PC-9 (cell line): ENCODE data around the gene ZNF282.

Experiments used
- CTCF ChIP-seq: fragments of 200-600 bp; sonication (generic); conservative IDR thresholded peaks from 2 replicates; pipeline ENCODE4 v1.6.1; 2017; ENCODE audit warnings: mixed run types, antibody characterized with exemption, mild to moderate bottlenecking, moderate library complexity
- EZH2 ChIP-seq: fragments of 200-600 bp; sonication (generic); IDR thresholded peaks from 2 replicates; pipeline ENCODE4 v1.8.0; 2017; ENCODE audit warnings: antibody characterized with exemption, low read depth

GRCh38 chr7:149241696-149242095 lies 46.4 kb downstream of the ZNF282 start:
- TF ChIP-seq EZH2 (no peak), CTCF (no peak)
